IMR-90 (cell line): ENCODE results near the gene RSAD1. TPM values are rescaled to one million over a fixed set of nuclear protein-coding genes. Genes with fewer than 3 reads are reported as not detected.

ENCODE experiments used
- ATAC-seq: fragments of 200-7000 bp; cut with Tn5 transposase; 2 replicates; pipeline ENCODE4 v1.9.1; 2020; ENCODE audit warnings: low read depth, mild to moderate bottlenecking, moderate library complexity
- BruUV-seq: library from RNA; stranded (reverse); fragments of 400-500 nt; replicated peaks from 2 replicates; lab custom pipeline; 2021; lab: Mats Ljungman, UMichigan
- CTCF ChIA-PET: fragments of 300-600 bp; formaldehyde crosslinking; extraction: SDS; loops from one replicate; lab custom pipeline; 2021; ENCODE audit warnings: antibody characterized with exemption; lab: Yijun Ruan, JAX
- POLR2A ChIA-PET: fragments of 300-600 bp; sonication (Branson Sonifier 250); formaldehyde crosslinking; loops from one replicate; lab custom pipeline; 2022; ENCODE audit warnings: antibody characterized with exemption; ENCODE audit not compliant: unreplicated experiment; lab: Charles Lee
- DNase-seq: peaks from one replicate; pipeline ENCODE4 v3.0.0; 2013
- H2AFZ ChIP-seq: replicated peaks from 2 replicates; pipeline ENCODE3; 2013; ENCODE audit warnings: low read length, mild to moderate bottlenecking; ENCODE audit not compliant: poor library complexity
- H2AK5ac ChIP-seq: 2 replicates; pipeline ENCODE4 v1.6.1; 2013; ENCODE audit warnings: low read depth, low read length, inconsistent platforms
- H2AK9ac ChIP-seq: replicated peaks from 2 replicates; pipeline ENCODE3; 2013; ENCODE audit warnings: mild to moderate bottlenecking, low read depth, low read length, moderate library complexity; ENCODE audit not compliant: poor library complexity
- H2BK120ac ChIP-seq: 2 replicates; pipeline ENCODE4 v1.6.1; 2013; ENCODE audit warnings: low read depth, low read length, inconsistent platforms
- H2BK15ac ChIP-seq: 3 replicates; pipeline ENCODE4 v1.6.1; 2013; ENCODE audit warnings: low read depth, low read length, inconsistent platforms
- H2BK20ac ChIP-seq: 2 replicates; pipeline ENCODE4 v1.6.1; 2013; ENCODE audit warnings: low read depth, mild to moderate bottlenecking, inconsistent platforms, low read length, moderate library complexity
- H2BK5ac ChIP-seq: 2 replicates; pipeline ENCODE4 v1.6.1; 2013; ENCODE audit warnings: mild to moderate bottlenecking, low read depth, low read length, inconsistent platforms; ENCODE audit not compliant: poor library complexity, severe bottlenecking
- H3K14ac ChIP-seq: replicated peaks from 2 replicates; pipeline ENCODE4 v1.6.1; 2013; ENCODE audit warnings: low read depth, low read length, inconsistent platforms
- H3K18ac ChIP-seq: 2 replicates; pipeline ENCODE4 v1.6.1; 2013; ENCODE audit warnings: low read depth, low read length, control low read depth
- H3K23ac ChIP-seq: 2 replicates; pipeline ENCODE4 v1.6.1; 2013; ENCODE audit warnings: low read depth, low read length, inconsistent platforms
- H3K27ac ChIP-seq: 2 replicates; pipeline ENCODE4 v1.5.1; 2013; ENCODE audit warnings: mild to moderate bottlenecking, control low read depth, low read length; ENCODE audit not compliant: insufficient read depth
- H3K27me3 ChIP-seq: 2 replicates; pipeline ENCODE4 v1.6.1; 2013; ENCODE audit warnings: low read length; ENCODE audit not compliant: control insufficient read depth, insufficient read depth
- H3K36me3 ChIP-seq: 2 replicates; pipeline ENCODE4 v1.6.1; 2013; ENCODE audit warnings: low read length, mixed read lengths; ENCODE audit not compliant: control insufficient read depth, insufficient read depth
- H3K4ac ChIP-seq: 2 replicates; pipeline ENCODE4 v1.6.1; 2013; ENCODE audit warnings: low read depth, low read length, inconsistent platforms
- H3K4me1 ChIP-seq: 2 replicates; pipeline ENCODE4 v1.6.1; 2013; ENCODE audit warnings: low read length, mixed read lengths; ENCODE audit not compliant: control insufficient read depth, insufficient read depth
- H3K4me2 ChIP-seq: 2 replicates; pipeline ENCODE4 v1.6.1; 2013; ENCODE audit warnings: low read depth, mild to moderate bottlenecking, control low read depth, low read length, moderate library complexity
- H3K4me3 ChIP-seq: 2 replicates; pipeline ENCODE4 v1.5.1; 2013; ENCODE audit warnings: low read depth, mild to moderate bottlenecking, control low read depth, low read length, moderate library complexity; ENCODE audit not compliant: insufficient read depth
- H3K56ac ChIP-seq: 2 replicates; pipeline ENCODE4 v1.6.1; 2013; ENCODE audit warnings: low read length, inconsistent platforms; ENCODE audit not compliant: insufficient read depth; ENCODE audit errors: extremely low read depth
- H3K79me1 ChIP-seq, 2 experiments: 2 replicates each; pipeline ENCODE4 v1.6.1; 2013; ENCODE audit warnings: low read length in 2 of 2, inconsistent platforms in 1 of 2, low read depth in 1 of 2
- H3K9ac ChIP-seq: 2 replicates; pipeline ENCODE4 v1.6.1; 2013; ENCODE audit warnings: low read depth, low read length, control low read depth
- H3K9me1 ChIP-seq: 2 replicates; pipeline ENCODE4 v1.6.1; 2013; ENCODE audit warnings: low read length, inconsistent platforms; ENCODE audit not compliant: insufficient read depth
- H3K9me3 ChIP-seq: 2 replicates; pipeline ENCODE4 v1.6.1; 2013; ENCODE audit warnings: low read length; ENCODE audit not compliant: control insufficient read depth, insufficient read depth
- H4K20me1 ChIP-seq: 2 replicates; pipeline ENCODE4 v1.6.1; 2013; ENCODE audit warnings: low read length, inconsistent platforms; ENCODE audit not compliant: insufficient read depth
- H4K5ac ChIP-seq: 2 replicates; pipeline ENCODE4 v1.6.1; 2013; ENCODE audit warnings: mild to moderate bottlenecking, low read depth, low read length, control low read depth
- H4K8ac ChIP-seq, 2 experiments: 2 replicates each; pipeline ENCODE4 v1.6.1; 2013; ENCODE audit warnings: low read depth in 2 of 2, low read length in 2 of 2, control low read depth in 1 of 2, inconsistent platforms in 1 of 2
- H4K91ac ChIP-seq: 2 replicates; pipeline ENCODE4 v1.6.1; 2013; ENCODE audit warnings: low read depth, low read length, inconsistent platforms; ENCODE audit not compliant: insufficient read depth
- FOS ChIP-seq: fragments of 150-350 bp; IDR thresholded peaks from 2 replicates; pipeline ENCODE4 v1.6.1; 2016; ENCODE audit warnings: low read depth, low read length
- MAFK ChIP-seq: IDR thresholded peaks from 2 replicates; pipeline ENCODE4 v1.6.1; 2012; ENCODE audit warnings: low read depth, low read length, improper control_type of control experiment
- RCOR1 ChIP-seq: IDR thresholded peaks from 2 replicates; pipeline ENCODE4 v1.6.1; 2012; ENCODE audit warnings: mild to moderate bottlenecking, low read length, improper control_type of control experiment; ENCODE audit not compliant: insufficient replicate concordance
- WGBS, 2 experiments: methylation state at CpG; one replicate each; pipeline versions ENCODE4 v1.1.5 to v1.1.7; 2013; ENCODE audit warnings: missing lambda C conversion rate in 2 of 2; ENCODE audit not compliant: insufficient read length in 1 of 2; ENCODE audit errors: extremely low coverage in 2 of 2; 5-methylcytosine and 5-hydroxymethylcytosine counted together
- dilution Hi-C: fragments of 300-500 bp; cut with HindIII; formaldehyde crosslinking; loops from one replicate; pipeline ENCODE4 v1.14.3; 2018; ENCODE audit warnings: low sequenced_read_pairs; ENCODE audit not compliant: unreplicated experiment
- in situ Hi-C: fragments of 300-500 bp; cut with MboI; formaldehyde crosslinking; loops from 3 replicates; pipeline ENCODE4 v1.14.3; 2019; ENCODE audit warnings: low sequenced_read_pairs, inconsistent platforms, mixed read lengths
- intact Hi-C: fragments of 100-400 bp; cut with micrococcal nuclease; formaldehyde crosslinking; loops from 2 replicates; pipeline ENCODE4 v1.10.0; 2022
- polyA plus RNA-seq, 3 experiments: library from polyadenylated mRNA; depleted of rRNA; stranded (reverse); fragments of >200 nt; gene quantifications; 2 replicates each; pipeline ENCODE4 v1.2.3, GENCODE V29; 2012; ENCODE audit warnings: low replicate concordance in 1 of 3
- total RNA-seq: library from RNA; depleted of rRNA; stranded (reverse); fragments of >200 nt; gene quantifications from 2 replicates; pipeline ENCODE4 v1.2.3, GENCODE V29; 2012

RSAD1 gene
- total and polyA plus RNA-seq, 2 of the 4 experiments (the other 2 are of a cell fraction): 10.8 to 19.2 TPM

GRCh38 chr17:50495217-50495823 is 16.7 kb downstream of the RSAD1 start:
- no peak overlapping the region for H3K23ac ChIP-seq
- H4K8ac ChIP-seq: no peak overlapping the region
- H4K20me1 ChIP-seq: no peaks in the 10 kb centered on the region
- no TSS peak for BruUV-seq
- no peak for DNase-seq
- H2BK120ac ChIP-seq: no peak overlapping the region
- no peak overlapping the region for H3K27ac ChIP-seq
- ChIA-PET POLR2A (interaction anchor here (0.6 kb wide), 1 partner anchor 98 kb away, joined by 4 read pairs; the partner anchor contains the start of gene LRRC59), CTCF (no interaction called here)
- H2BK15ac ChIP-seq: no peak overlapping the region
- H3K4me3 ChIP-seq: no peak overlapping the region
- no peak overlapping the region for H2AK9ac ChIP-seq
- H3K9me1 ChIP-seq: no peaks in the 10 kb centered on the region
- H3K4ac ChIP-seq: no peak overlapping the region
- dilution Hi-C loops (no loop called here), intact Hi-C loops (no loop called here), in situ Hi-C loops (no loop called here)
- ATAC-seq: no peak
- no peak overlapping the region for H2BK5ac ChIP-seq
- WGBS, 2 experiments: no CpG with 5 or more reads among the region's 8 CpGs
- no peak overlapping the region for H4K91ac ChIP-seq
- no peak overlapping the region for H3K18ac ChIP-seq
- no peak overlapping the region for H3K56ac ChIP-seq
- no peaks in the 10 kb centered on the region for H3K79me1 ChIP-seq
- H3K14ac ChIP-seq: no peak overlapping the region
- no peak overlapping the region for H4K5ac ChIP-seq
- TF ChIP-seq MAFK (no peak), RCOR1 (no peak), FOS (no peak)
- no peak overlapping the region for H2AK5ac ChIP-seq
- no peaks in the 10 kb centered on the region for H3K4me1 ChIP-seq
- no peak overlapping the region for H2BK20ac ChIP-seq
- no peaks in the 10 kb centered on the region for H3K9me3 ChIP-seq
- H3K36me3 ChIP-seq: no peaks in the 10 kb centered on the region
- H2AFZ ChIP-seq: no peak overlapping the region
- no peaks in the 10 kb centered on the region; the same call in none of the 2 replicates for H3K27me3 ChIP-seq
- no peak overlapping the region for H3K4me2 ChIP-seq
- no peak overlapping the region for H3K9ac ChIP-seq
